GM15510 (cell line): ENCODE measurements around the gene MRPL18.

Experiments
- POLR2A ChIP-seq: IDR thresholded peaks from 3 replicates; pipeline ENCODE4 v1.6.1; 2011; ENCODE audit warnings: borderline replicate concordance; ENCODE audit not compliant: insufficient read length; ENCODE audit errors: extremely low read depth

MRPL18 gene

DNA sequence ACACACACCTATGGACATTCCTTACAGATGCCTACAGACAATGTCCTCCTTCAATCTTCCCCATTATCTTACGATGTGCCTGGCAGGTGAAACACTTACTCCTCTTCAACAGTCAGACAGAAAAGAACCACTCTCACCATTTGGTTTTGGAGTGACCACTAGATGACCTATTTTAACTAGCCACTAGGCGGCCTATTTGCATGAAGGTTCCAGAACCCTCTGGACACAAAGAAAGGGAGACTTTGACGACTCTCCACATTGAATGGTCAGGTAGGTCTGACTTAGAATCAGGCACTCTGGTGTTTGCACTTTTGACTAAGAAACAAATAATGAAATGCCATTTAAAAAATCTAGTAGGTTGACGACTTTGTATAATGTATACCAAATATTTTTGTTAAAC is 51.8 kb downstream of the MRPL18 start:
- no peak for TF ChIP-seq POLR2A

DNA sequence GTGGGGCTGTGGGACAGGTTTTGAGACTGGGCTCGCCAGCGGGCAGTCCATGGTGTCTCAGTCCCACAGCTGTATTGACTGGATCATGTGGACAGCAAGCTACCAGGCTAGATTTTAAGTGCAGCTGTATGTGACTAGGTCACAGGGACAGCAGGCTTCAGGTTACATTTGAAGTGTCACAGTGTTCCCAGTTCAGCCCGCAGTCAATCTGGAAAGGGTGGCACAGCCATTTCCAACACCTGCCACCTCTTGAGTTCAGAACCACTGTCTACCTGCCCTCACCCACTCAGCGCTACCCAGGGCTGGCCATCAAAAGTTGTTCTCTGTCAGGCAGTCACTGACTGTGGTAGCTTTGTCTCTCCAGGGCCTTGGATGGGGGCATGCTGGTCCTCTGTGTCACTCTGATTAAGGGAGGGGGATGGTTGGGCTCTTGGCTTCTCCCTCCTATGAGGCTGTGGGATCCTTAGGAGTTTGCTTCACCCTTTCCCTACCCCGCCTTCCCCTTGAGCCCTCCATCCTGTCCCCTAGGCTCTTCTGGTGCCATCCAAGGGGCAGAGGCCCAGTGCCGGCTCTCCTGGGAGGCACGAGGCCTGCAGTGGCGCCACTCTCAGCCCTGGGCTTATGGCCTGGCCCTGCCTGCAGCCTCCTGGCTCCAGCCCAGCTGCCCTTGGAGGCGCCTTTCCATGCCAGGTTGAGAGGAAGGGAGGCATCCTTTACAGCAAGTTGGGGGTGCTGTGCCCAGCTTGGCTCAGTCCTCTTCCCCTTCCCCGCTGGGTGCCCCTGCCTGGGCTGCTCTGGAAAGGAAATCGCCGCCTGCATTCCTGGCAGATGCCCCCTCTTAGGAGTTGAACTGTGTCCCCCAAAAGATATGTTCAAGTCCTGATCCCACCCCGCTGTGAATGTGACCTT is 54.7 kb downstream of the MRPL18 start:
- no peak for TF ChIP-seq POLR2A
